ENCODE measurements around the gene CNN2.

The CNN2 gene

DNA sequence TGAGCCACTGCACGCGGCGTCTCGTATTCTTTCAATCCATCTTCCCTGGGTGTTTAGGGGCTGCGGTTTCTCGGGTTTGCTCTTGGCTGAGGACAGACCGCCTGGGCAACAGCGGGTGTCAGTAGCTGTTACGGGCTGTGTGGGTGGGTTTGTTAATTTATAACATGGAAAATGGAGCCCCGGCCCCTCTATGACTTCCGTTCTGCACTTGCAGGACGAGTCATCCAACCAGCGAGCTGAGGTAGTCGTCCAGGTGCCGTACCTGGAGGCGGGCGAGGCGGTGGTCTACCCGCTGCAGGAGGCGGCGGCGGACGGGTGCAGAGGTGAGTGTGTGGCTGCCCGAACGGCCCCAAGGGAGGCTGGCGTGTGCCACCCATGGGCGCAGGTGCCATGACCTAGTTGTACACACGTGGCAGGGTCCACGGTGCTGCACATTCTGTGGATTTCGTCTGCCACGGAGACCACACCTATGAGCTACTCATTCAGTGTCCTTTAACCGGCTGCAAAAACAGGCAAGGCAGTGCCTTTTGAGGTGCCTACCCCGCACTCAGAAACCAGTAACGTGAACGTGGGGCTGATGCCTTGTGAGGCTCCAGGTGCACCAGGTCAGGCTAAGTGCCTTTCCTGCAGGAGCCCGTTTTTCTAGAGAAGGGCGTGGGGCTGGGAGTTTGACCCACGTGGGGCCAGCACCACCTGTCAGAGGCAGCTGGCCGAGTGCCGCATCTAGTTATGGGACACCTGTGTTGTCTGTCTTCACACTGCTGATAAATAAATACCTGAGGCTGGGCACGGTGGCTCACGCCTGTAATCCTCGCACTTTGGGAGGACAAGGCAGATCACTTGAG lies 57.8 kb downstream of the CNN2 start:
- DNase-seq = no peak

DNA sequence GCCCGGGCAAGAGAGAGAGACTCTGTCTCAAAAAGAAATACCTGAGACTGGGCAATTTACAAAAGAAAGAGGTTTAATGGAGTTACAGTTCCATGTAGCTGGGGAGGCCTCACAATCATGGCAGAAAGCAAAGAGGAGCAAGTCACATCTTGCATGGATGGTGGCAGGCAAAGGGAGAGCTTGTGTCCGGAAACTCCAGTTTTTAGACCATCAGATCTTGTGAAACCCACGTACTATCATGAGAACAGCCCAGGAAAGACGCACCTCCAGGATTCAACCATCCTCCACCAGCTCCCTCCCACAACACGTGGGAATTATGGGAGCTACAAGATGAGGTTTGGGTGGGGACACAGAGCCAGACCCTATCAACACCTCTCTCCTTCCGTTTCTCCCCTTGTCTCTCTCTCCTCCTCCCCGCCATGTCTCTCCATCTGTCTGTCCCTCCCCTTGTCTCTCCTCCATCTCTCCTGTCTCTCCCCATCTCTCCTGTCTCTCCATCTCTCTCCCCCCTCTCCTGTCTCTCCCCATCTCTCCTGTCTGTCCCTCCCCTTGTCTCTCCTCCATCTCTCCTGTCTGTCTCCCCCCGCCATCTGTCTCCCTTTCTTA lies 58.7 kb downstream of the CNN2 start:
- no peak for DNase-seq

DNA sequence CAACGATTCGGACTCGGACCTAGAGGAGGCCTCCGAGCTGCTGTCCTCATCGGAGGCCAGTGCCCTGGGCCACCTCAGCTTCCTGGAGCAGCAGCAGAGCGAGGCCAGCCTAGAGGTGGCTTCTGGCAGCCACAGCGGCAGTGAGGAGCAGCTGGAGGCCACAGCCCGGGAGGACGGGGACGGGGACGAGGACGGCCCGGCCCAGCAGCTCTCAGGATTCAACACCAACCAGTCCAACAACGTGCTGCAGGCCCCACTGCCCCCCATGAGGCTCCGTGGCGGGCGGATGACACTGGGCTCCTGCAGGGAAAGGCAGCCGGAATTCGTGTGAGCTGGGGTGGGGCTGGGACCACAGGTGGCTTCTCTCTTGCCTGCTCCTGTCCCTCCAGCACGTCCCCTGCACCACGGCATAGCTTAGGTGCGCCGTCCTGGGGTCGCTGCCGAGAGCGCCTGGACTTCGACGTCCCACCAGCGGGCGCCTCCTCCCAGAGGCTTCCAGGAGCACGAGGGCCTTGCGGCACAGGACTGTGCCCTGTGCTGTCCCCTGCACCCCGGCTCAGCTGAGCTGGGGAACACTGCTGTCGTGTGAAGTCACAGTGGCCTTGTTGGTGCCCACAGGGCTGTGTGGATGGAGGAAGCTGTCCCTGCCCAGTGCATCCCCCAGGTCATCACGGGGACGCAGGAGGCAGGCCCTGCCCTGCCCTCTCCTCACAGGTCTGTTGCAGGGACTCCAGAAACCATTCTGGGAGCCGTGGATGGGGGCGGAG lies 59.5 kb downstream of the CNN2 start:
- no peak for DNase-seq

DNA sequence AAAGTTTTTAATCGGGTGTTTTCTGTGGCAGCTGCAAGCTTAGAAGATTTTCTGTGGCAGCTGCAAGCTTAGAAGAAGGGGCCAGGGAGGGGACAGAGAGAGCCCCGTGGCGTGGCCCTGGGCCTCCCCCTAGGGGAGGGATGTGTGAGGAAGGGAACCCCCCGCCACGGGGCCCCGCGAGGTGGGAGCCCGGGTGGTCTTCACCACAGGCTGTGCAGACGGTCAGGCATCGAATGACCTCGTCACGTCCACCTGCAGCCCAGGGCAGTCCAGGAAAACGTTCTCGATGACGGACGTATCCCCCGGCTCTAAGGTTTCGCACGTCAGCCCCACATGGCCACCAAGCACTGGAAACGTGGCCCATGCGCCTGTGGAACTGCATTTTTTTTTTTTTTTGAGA lies 60.2 kb downstream of the CNN2 start:
- DNase-seq = no peak

DNA sequence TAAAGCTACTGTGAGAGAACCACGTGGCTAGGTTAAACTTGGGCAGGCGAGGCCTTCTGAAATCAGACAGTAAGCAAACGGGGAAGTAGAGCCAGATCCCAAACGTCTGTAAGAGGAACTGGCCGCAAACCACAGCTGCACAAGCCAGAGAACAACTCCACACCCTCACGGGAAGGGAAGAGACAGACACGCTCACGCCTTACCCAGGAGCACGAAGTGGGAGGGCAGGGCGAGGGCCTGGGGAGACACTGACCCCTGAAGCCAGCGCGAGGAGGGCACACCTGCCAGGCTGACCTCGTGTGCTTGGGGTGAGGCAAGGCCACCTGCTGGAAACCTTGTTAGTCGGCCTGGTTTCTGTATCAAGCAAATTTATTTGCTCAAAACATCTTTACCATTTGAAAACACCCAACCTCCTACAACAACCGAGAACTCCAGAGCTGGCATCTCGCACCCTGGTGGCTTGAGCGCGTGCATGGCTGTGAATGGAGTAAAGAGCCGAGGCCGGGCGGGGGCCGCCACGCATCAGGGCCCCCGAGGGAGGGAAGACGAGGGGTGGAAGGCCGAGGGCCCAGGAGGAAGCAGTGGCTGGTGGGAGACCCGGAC lies 61.5 kb downstream of the CNN2 start:
- DNase-seq = no peak

DNA sequence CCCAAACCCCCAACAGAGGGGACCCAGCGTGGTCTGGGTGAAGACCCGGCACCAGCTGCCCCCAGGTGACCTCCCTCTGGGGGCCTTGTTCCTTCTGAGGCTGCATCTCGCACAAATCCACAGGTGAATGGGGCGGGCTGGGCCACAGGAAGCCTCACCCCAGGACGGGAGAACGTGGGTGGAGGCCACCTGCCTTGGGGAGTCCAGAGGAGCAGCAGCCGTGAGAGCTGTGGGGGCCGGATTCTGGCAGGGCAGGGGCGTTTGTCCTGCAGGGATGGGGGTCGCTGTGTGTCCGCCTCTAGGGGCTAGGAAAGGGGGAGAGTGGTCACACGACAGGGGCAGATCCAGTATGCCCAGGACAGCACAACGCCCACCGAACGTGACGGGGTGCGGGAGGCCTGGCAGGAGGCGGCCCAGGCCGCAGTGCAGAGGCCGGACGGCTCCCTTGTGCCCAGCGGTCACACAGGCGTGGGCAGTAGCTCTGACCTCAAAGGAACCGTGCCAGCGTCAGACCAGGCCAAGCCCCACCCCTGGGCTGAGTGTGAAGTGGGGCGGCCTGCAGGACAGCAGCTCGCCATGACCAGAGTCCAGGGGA lies 62.1 kb downstream of the CNN2 start:
- DNase-seq = no peak

Measured in activated CD4-positive, alpha-beta T cell treated with anti-CD3 and anti-CD28 coated beads, Interleukin-2, amount 50 U/mL, for 16 hours (primary cell).